ENCODE data around the gene LUC7L.
A peak's percentile ranks its signal among the peaks of the same experiment; 100 is the strongest.
"Not testable (repeated sequence)": the region's sequence is repeated elsewhere in the genome, so short reads cannot be mapped to it uniquely, and the experiment has no call there.

LUC7L gene, protein sequence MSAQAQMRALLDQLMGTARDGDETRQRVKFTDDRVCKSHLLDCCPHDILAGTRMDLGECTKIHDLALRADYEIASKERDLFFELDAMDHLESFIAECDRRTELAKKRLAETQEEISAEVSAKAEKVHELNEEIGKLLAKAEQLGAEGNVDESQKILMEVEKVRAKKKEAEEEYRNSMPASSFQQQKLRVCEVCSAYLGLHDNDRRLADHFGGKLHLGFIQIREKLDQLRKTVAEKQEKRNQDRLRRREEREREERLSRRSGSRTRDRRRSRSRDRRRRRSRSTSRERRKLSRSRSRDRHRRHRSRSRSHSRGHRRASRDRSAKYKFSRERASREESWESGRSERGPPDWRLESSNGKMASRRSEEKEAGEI

DNA sequence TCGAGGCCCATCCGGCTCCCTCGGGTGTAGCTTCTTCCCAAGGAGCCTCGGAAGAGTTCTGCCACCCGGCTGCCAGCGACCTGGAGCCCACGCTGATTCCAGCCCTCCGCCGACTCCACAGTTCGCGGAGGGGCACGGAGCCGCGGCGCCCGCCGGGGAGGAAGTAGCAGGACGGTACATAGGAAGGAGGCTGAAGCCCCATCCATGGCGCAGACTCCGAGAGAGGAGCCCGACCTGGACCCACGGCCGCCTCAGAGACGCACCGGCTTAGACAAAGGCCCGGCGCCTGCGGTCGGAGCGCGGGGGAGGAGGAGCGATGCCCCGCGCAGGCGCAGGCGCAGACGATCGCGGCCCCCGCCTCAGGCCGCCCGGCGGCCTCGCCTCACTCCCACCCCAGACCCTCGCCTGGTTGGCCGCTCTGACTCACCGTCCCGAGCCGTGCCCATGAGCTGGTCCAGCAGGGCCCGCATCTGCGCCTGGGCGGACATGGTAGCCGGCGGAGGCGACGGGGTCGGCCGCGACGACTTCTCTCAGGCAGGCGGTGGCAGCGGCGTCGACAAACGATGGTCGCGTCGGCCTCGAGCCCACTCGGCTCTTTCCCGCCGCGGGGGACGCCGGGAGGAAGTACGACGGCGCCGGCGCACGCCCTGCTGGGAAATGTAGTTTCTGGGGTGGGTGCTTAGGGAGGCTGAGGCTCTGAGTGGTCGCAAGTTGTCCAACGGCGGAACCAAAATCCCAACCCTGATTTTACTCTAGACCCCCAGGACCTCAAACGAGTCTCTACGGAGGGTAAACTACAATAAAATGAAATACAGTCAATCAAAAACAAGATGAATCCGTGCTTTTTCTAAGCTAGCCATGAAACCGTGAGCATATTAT lies at the start of gene LUC7L:
LUC7L (minus strand) TSS at position 598 of the 879 bp plus-strand sequence; CDS start at position 488, 110 bp downstream.
- peak; percentile 64 to 68 for DNase-seq (ENCODE audit: low read depth in 2 of 2)

DNA sequence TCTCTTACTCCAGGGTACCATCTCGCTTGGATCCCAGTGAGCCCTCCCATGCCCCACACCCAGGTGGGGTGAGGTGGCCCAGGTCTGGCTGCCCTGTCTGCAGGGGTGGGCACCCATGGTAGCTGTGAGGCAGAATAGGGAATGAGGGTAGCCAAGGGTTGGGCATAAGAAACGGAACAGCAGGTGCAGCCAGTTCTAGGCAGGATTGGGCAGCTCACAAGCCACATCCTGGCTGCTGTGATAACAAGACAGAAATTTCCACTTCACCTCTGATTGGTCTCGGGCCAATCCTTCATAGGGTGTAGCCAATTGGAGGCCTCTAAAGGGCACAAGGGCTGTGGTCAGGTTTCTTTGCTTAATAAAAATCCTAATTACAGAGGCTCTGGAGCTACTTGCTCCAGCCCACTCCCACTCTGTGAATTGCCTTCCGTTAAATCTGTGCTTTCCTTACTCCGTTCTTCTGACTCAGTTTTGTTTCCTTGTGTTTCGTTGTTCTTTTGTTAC lies 49.7 kb upstream of the LUC7L start:
- no peak for DNase-seq (ENCODE audit: low read depth in 2 of 2)

DNA sequence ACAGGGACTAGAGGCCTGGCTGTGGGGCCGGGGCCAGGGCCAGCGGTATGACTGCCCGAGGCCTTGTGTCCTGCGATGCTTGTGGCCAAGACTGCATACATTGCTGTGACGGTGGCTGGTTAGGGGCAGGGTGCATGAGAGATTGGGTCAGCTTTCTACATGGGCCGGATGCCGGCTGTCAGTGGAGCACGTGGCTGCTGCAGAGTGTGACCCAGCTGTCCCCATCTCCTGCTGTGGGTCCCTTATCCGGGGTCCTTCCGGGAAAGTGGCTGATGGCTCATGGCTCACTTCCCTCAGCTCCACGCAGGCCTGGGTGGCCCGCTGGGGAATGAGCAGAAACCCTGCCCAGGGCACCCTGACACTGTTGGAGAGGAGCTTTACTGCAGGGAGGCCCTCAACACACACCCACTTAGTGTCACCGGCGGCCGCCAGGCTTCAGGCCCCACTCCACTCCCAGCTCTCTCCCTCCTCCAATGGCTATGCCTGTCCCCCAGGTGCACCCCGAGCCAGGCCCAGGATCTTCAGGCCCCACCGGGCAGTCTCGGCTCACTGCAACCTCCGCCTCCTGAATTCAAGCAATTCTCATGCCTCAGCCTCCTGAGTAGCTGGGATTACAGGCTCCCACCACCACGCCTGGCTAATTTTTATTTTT lies 47.3 kb upstream of the LUC7L start:
- no peak for DNase-seq (ENCODE audit: low read depth in 2 of 2)

DNA sequence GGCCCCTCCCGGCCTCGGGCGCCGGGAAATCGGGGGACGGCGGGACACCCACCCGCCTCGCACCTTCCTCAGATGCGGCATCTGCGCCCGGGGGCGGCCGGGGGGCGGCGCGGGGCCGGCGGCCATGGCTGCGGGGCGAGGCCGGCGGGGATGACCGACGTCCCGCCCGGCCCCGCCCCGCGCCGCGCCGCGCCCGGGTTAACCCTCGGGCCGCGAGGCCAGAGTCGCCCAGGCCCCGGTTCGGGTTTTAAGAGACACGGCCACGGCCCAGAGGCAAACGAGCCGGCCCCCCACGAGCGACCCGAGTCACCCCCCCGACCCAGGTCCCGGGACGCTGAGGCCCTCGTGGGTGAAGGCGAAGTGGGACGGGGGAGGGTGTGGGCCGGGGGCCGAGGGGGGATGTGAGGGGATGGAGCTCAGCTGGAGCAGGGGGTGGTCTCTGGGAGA lies 46.6 kb upstream of the LUC7L start, which contains the start of gene RGS11:
RGS11 (minus strand) TSS at position 159 of the 447 bp plus-strand sequence; CDS start at position 126, 33 bp downstream.
- DNase-seq (ENCODE audit: low read depth in 2 of 2) = no peak

DNA sequence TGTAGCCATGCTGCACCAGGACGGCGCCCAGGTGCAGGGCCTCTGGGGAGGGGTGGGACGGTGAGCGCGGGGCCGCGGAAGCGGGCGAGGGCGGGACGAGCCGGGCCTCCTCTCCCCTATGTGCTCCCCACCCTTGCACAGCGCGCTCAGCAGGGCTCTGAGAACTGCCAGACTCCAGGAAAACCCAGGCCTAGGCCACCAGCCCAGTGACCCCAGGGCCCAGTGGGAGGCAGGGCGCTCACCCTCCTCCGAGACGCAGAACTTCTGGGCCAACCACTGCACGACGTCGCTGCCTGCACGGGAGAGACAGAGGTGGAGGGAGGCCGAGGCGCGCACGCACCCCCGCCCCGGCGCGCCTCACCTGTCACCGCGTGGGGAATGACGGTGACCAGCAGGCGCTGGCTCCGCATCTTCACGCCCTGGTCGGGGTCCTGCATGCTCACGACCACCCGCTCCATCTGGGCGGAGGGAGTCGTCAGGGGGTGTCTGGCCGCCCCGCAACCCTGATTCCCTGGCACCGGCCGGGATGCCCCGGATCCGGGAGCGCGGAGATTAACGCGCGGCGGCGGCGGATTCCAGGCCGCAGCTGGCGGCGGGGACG lies 45.9 kb upstream of the LUC7L start:
- DNase-seq (ENCODE audit: low read depth in 2 of 2) = no peak

DNA sequence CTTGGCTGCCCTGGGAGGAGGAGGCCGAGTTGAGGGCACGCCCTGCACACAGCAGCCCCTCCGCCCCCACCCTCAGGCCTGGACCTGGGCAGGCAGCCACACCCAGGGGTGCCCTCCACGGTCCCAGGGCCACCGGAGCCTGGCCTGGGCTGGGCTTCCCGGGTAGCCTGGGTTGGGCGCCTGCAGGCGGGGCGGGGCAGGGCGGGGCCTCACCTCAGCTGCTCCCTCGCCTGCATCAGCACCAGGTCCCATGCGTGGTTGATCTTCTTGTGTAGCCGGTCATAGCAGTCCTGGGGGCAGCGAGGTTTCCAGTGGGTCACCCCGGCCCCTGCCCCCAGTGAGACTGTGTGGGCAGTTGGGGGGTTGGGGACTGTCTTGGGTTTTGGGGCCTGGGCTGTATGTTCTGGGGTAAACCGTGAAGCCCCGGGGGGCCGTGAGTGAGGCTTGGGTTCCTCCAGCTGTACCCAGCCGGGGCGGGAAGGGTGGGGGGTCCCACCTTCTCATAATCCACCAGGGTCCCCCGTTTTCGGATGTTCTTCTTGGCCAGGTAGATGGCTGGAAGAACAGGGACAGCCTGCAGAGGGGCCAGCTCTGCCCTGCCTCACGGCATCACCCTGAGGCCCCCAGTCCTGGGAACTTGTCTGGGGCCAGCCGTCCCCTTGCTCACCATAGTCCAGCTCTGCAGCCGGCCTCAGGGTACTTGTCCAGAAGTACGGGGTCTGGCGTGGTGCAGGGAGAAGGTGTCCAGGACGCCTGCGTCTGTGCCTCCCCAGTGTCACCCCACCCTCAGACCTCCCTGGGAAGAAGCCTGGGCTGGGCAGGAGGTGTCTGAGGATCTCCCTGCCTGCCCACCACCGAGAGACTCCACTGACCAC lies 44.5 kb upstream of the LUC7L start:
- DNase-seq (ENCODE audit: low read depth in 2 of 2) = no peak

DNA sequence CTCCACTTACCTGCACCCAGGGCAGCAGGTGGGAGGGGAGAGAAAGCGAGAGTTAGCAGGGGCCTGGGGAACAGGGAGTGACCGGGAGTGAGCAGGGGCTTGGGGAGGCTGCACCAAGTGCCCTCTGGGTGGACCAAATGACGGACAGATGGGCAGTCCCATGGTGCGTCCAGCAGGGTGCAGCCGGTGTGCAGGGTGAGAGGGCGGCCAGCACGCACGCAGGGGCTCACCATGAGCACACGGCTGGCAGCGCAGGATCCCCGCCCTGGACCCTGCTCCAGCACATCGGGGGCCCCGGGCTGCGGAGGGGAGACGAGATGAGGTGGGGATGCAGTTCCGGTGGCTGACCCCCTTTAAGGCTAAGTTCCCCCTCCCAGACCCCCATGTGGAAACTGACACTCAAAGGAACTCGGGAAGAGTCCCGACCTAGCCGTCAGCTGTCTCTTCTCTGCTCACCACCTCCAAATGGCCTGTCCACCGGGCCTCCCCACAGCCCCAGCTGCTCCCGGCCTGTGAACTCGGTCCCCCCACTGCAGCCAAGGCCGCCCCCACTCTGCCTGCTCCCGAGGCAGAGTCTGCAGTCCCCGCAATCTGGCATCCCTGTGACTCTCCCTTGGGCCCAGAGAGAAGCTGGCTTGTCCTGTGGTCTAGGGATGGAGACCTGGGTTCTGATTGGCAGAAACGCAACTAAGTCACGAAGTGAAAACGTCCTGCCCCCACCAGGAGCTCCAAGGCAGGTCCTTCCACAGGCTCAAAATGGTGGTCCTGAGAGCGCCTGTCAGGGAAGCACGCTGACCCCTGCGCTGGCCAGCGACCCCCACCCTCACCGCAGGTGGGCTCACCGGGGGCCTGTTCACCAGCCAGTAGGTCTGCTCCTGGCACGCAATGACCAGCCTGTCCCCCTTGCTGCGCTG lies 43.6 kb upstream of the LUC7L start:
- DNase-seq (ENCODE audit: low read depth in 2 of 2) = no peak

DNA sequence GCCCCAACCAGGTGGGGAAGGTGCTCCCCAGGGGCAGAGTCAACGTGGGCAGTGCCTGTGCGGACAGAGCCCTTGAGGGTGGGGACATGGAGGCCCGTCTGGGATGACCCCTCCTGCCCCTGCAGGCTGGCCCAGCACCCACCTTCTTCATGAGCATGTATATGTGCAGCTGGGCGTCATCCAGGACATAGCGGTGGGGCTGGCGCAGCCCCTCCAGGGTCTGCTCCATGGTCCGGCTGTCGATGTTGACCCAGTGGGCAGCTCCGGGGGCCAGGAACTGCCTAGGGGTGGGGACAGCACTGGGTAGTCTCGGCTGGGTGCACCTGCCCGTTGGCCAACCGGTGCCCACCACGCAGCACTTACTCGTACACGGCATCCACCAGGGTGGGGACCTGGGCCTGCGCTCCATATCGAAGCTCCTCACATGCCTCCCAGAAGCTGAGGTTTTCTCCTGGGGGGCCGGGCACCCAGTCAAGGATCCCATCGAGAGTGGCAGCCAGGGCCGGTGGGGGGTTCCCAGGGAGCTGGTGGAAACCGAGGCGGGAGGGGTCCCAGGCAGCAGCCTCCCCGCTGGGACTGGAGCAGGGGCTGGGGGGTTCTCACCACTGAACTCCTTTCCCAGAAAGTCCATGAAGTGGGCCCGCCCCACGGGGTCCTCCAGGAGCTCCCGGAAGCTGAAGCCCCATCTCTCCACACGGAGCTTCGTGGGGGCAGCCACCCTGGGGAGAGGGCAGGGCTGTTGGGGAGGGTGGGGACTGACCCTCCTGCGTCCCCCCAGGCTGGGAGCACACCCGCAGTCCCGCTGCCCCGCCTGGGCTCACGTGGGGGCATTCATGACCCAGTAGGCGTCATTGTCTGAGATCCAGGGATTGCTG lies 41.4 kb upstream of the LUC7L start:
- DNase-seq (ENCODE audit: low read depth in 2 of 2) = no peak

DNA sequence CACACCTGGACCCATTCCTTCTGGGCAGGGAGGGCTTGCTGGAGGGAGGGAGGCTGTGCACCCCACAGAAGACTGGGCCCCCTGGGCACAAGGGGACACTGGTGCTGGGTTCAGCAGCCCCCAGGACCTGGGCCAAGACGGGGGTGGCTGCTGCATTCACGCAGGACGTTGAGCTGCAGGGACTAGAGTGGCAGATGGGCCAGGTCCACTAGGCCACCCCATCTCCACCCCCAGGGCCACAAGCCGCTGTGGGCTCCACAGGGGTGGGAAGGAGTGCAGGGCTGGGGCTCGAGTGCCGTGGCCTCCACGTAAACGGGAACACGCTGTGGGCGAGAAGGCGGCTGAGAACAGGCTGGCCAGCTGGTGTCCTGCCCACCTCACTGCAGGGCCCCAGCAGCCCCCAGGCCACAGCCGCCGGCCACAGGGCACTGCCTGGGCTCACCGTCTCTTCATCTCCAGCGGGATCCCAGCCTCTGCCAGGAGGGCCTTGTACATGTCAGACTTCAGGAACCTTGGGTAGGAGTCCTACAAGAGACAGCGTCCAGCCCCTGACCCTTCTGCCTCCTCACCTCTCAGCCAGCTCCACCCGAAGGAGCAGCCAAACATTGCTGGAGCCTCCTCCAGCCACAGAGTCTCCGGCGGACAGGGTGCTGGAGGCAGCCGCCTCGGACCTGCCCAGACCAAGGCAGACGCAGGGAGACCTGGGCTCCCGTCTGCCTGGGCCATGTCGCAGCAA lies 40.0 kb upstream of the LUC7L start:
- no peak for DNase-seq (ENCODE audit: low read depth in 2 of 2)

DNA sequence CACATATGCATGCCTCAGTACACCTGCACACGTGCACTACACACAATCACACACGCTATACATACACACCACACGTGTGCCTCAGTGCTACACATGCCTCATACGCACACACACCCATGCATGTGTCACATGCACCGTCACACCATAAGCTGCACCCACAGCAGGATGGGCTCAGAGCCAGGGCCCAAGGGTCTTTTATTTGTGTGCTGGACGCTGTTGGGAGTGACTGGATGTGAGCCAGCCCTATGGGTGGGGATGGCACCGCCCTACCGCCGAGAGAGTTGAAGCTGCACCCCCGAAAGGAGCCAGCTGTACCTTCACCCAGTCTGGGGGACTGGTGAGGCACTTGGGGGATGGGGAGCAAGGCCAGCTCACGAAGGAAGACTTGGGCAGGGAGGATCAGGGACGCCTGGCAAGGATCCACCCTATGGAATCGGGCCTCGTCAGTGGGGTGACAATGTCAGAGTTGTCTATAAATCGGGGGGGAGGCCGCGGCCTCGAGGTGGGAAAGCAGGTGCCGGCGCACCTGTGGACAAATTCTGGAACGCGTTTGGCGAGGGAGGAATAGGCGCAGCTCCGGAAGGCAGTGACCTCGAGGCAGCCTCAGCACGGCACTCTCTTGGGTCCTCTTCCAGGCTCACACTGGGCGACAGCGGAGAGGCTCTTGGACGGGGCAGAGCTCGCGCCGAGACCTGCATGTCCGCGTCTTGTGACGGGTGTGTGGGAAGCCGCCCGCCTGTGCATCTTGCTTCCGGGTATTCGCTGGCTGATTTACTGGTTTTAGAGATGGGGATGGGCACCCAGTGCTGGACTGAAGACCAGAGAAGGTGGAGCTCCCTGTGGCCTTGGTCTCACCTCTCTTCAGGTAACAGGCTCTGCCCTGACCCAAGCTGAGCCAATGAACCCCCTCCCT lies 39.1 kb upstream of the LUC7L start:
- no peak for DNase-seq (ENCODE audit: low read depth in 2 of 2)

DNA sequence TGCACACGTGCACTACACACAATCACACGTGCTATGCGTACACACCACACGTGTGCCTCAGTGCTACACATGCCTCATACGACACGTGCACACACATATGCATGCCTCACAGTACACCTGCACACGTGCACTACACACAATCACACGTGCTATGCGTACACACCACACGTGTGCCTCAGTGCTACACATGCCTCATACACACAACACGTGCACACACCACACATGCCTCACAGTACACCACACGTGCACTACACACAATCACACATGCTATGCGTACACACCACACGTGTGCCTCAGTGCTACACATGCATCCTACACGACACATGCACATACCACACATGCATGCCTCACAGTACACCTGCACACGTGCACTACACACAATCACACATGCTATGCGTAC lies 38.3 kb upstream of the LUC7L start:
- DNase-seq (ENCODE audit: low read depth in 2 of 2) = not testable (repeated sequence)

DNA sequence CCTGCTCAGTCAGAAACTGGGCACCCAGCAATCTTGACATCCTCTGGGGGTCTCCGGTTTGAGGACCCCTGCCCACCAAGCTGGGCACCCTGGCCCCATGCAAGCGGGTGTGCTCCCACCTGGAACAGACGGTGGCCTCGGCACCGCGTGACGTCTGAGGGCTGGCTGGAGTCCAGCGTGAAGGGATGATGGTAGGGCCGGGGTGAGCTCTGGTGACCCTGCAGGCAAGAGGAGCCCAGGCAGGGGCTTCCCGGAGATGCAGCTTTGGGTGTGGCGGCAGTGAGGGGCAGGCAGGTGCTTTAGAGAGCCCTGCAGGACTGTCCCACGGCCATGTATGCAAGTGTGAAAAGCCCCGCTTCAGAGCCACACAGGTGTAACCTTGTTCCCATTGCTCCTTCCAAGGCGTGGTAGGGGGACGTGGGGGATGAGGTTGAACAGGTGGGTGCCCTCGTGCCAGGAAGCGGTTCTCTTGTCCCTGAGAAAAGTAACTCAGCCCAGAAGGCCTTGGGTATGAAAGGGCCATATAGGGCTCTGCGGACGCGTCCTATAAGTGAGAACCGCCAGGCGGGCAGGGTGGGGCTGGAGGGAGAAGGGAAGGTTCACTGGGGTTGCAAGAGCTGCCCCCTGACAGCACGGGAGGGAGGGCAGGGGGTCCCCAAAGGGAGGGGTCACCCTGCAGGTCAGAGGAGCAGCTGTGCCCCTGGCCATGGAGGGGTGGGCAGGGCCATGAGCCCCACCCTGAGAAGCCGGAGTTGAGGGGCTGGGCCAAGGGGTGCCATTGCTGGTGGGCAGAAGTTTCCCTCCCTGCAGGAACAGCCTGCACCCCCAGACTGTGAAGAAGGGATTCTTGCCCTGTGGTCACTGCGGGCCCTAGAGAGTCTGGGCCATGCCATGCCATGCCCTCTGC lies 37.3 kb upstream of the LUC7L start:
- DNase-seq (ENCODE audit: low read depth in 2 of 2) = no peak

DNA sequence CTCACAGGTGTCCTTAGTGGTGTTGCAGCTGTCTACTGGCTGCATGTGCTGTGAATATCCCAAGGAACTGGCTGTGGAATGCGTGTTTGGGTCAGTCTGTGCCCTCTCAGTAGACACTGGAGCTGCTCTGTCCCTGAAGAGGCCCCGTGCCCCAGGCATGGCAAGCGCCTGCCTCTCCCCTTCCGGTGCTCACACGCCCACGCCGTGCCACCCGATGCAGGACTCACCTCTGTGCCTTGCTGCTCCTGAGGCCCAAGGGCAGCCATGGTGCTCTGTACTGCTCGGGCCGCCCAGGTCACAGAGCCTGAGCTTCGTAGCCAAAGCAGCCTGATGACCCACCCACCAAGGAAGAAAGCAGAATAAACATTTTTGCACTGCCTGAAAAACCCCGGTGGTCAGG lies 36.5 kb upstream of the LUC7L start:
- no peak for DNase-seq (ENCODE audit: low read depth in 2 of 2)

DNA sequence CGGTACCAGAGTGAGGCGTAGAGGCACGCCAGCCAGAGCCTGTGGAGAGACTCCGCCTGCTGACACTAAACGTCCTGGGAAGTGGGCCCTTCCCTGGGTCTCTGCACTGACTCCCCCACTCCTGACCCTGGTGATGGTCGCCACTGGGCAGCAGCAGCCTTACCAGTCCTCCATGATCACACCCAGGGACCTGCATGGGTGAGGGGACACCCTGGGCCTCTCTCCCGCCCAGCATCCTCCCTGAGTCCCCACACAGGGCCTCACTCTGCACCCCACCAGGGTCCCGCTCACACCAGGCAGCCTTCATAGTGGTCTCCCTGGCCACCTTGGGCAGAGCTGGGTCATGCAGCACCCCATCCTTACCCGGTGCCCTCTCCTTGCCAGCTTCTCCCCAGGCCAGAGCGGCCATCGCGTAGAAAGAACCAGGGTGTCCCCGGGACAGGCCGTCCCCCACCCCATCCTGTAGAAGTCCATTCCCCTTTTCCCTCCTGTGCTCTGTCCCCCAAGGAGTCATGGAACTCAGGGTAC lies 35.8 kb upstream of the LUC7L start:
- DNase-seq (ENCODE audit: low read depth in 2 of 2) = no peak

DNA sequence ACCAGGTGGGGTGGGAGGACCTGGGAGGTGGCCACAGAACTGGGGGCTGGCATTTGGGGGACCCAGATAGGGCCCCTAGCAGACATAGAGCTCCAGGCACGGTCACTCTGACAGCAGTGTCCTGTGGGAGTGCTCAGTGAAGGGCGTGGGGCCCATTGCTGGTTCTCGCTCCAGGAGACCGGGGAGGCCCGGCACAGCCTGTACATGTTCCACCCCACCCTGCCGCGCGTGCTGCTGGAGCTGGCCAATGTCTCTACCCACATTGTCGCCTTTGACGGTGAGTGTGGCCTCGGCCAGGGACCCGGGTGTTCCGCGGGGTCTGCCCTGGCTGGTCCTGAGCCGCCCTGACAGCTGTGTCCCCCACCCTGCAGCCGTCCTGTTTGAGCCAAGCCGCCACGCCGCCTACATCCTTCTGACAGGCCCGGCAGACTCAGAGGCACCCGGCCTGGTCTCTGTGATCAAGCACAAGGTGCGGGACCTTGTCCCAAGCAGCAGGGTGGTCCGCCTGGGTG lies 35.2 kb upstream of the LUC7L start:
- no peak for DNase-seq (ENCODE audit: low read depth in 2 of 2)

Measured in fibroblast of skin of left quadriceps (primary cell).